H1 (cell line): Measurements from ENCODE around the gene MAPT. TPM values are rescaled to one million over a fixed set of nuclear protein-coding genes. Genes with fewer than 3 reads are reported as not detected.

Experiments
- CTCF ChIA-PET: fragments of 300-600 bp; sonication (Branson Sonifier 250); formaldehyde crosslinking; loops from one replicate; lab custom pipeline; 2021; ENCODE audit not compliant: partially characterized antibody; lab: Charles Lee
- POLR2A ChIA-PET: fragments of 300-600 bp; sonication (Branson Sonifier 250); formaldehyde crosslinking; loops from one replicate; lab custom pipeline; 2021; ENCODE audit warnings: inconsistent platforms; ENCODE audit not compliant: partially characterized antibody; lab: Charles Lee
- DNase-seq, 2 experiments: peaks; one replicate each; pipeline versions ENCODE4 v3.0.0 to v3.0.0-alpha.2; 2010 to 2022; ENCODE audit warnings: low spot score in 2 of 2, low read depth in 1 of 2, mixed read lengths in 1 of 2
- FAIRE-seq: peaks from 2 replicates; lab custom pipeline; 2011; peaks lifted over from hg19 to GRCh38; lab: Jason Lieb, UNC
- H2AFZ ChIP-seq: 2 replicates; pipeline ENCODE4 v1.8.1; 2012; ENCODE audit warnings: low read length, inconsistent platforms
- H2AK5ac ChIP-seq: 2 replicates; pipeline ENCODE4 v1.6.1; 2013; ENCODE audit warnings: low read depth, low read length
- H2BK120ac ChIP-seq: replicated peaks from 2 replicates; pipeline ENCODE3; 2013; ENCODE audit warnings: low read depth, low read length, inconsistent platforms
- H2BK12ac ChIP-seq: 2 replicates; pipeline ENCODE4 v1.6.1; 2013; ENCODE audit warnings: low read depth, low read length
- H2BK15ac ChIP-seq: 2 replicates; pipeline ENCODE4 v1.6.1; 2013; ENCODE audit warnings: low read length
- H2BK20ac ChIP-seq: 2 replicates; pipeline ENCODE4 v1.6.1; 2013; ENCODE audit warnings: low read length
- H2BK5ac ChIP-seq: 2 replicates; pipeline ENCODE4 v1.6.1; 2013; ENCODE audit warnings: low read depth, low read length
- H3K14ac ChIP-seq: 2 replicates; pipeline ENCODE4 v1.6.1; 2013; ENCODE audit warnings: inconsistent platforms; ENCODE audit not compliant: insufficient read length
- H3K18ac ChIP-seq: 2 replicates; pipeline ENCODE4 v1.6.1; 2013; ENCODE audit warnings: low read length; ENCODE audit errors: extremely low read depth
- H3K23ac ChIP-seq: 2 replicates; pipeline ENCODE4 v1.6.1; 2013; ENCODE audit warnings: inconsistent platforms; ENCODE audit not compliant: insufficient read length
- H3K23me2 ChIP-seq: 2 replicates; pipeline ENCODE4 v1.6.1; 2013; ENCODE audit warnings: low read depth, low read length
- H3K27ac ChIP-seq: 2 replicates; pipeline ENCODE4 v1.6.1; 2011; ENCODE audit warnings: low read depth, low read length, inconsistent platforms
- H3K27me3 ChIP-seq, 4 experiments: replicated peaks in 1 of 4; 1 replicate in 1 of 4; 2 replicates in 3 of 4; pipeline versions ENCODE4 v1.6.1 to v1.8.1; 2011 to 2013; ENCODE audit warnings: low read length in 3 of 4, mild to moderate bottlenecking in 3 of 4, inconsistent platforms in 2 of 4, mixed read lengths in 2 of 4, moderate library complexity in 1 of 4; ENCODE audit not compliant: control insufficient read depth in 3 of 4, insufficient read depth in 3 of 4; ENCODE audit errors: extremely low read depth in 1 of 4
- H3K36me3 ChIP-seq, 4 experiments: 2 replicates each; pipeline versions ENCODE4 v1.6.1 to v1.8.1; 2011 to 2013; ENCODE audit warnings: mild to moderate bottlenecking in 4 of 4, low read length in 3 of 4, moderate library complexity in 2 of 4, control low read depth in 1 of 4, inconsistent platforms in 1 of 4; ENCODE audit not compliant: insufficient read depth in 4 of 4, control insufficient read depth in 2 of 4
- H3K4ac ChIP-seq: replicated peaks from 2 replicates; pipeline ENCODE3; 2013; ENCODE audit warnings: low read length, low read depth, mixed read lengths, inconsistent platforms; ENCODE audit not compliant: insufficient read length
- H3K4me1 ChIP-seq, 4 experiments: replicated peaks in 1 of 4; 1 replicate in 1 of 4; 2 replicates in 3 of 4; pipeline versions ENCODE4 v1.6.1 to v1.8.1; 2011 to 2013; ENCODE audit warnings: low read length in 3 of 4, inconsistent platforms in 2 of 4, mixed read lengths in 1 of 4; ENCODE audit not compliant: insufficient read depth in 4 of 4, control insufficient read depth in 3 of 4
- H3K4me2 ChIP-seq, 2 experiments: 2 replicates each; pipeline versions ENCODE4 v1.6.1 to v1.8.1; 2011 to 2013; ENCODE audit warnings: low read depth in 2 of 2, low read length in 2 of 2, control low read depth in 1 of 2, inconsistent platforms in 1 of 2, mild to moderate bottlenecking in 1 of 2; ENCODE audit not compliant: insufficient read depth in 1 of 2
- H3K4me3 ChIP-seq, 4 experiments: fragments of 200-600, 300-600 bp in 1 of 4; sonication (generic), shearing (Covaris generic), sonication (Bioruptor Twin) in 1 of 4; 2 replicates each; pipeline versions ENCODE4 v1.5.1 to v1.8.1; 2011 to 2016; ENCODE audit warnings: low read length in 4 of 4, low read depth in 3 of 4, control low read depth in 2 of 4, inconsistent platforms in 2 of 4, mild to moderate bottlenecking in 2 of 4, mixed read lengths in 1 of 4, moderate library complexity in 1 of 4; ENCODE audit not compliant: insufficient read depth in 2 of 4; ENCODE audit errors: extremely low read depth in 1 of 4
- H3K56ac ChIP-seq: replicated peaks from 2 replicates; pipeline ENCODE3; 2013; ENCODE audit warnings: low read depth, mild to moderate bottlenecking, mixed read lengths, low read length, inconsistent platforms; ENCODE audit not compliant: insufficient read length
- H3K79me1 ChIP-seq: 2 replicates; pipeline ENCODE4 v1.6.1; 2013; ENCODE audit warnings: low read depth, low read length, control low read depth
- H3K79me2 ChIP-seq, 2 experiments: 2 replicates each; pipeline versions ENCODE4 v1.6.1 to v1.8.1; 2012 to 2013; ENCODE audit warnings: low read length in 2 of 2, mild to moderate bottlenecking in 2 of 2, inconsistent platforms in 1 of 2; ENCODE audit not compliant: insufficient read depth in 2 of 2, control insufficient read depth in 1 of 2
- H3K9ac ChIP-seq, 4 experiments: replicated peaks in 1 of 4; 1 replicate in 1 of 4; 2 replicates in 3 of 4; pipeline versions ENCODE4 v1.6.1 to v1.8.1; 2011 to 2013; ENCODE audit warnings: low read depth in 3 of 4, low read length in 3 of 4, control low read depth in 2 of 4, mild to moderate bottlenecking in 2 of 4, moderate library complexity in 2 of 4, inconsistent platforms in 1 of 4; ENCODE audit errors: extremely low read depth in 1 of 4
- H3K9me3 ChIP-seq, 2 experiments: 2 replicates each; pipeline versions ENCODE4 v1.6.1 to v1.8.1; 2012 to 2013; ENCODE audit warnings: mild to moderate bottlenecking in 2 of 2, moderate library complexity in 2 of 2, control low read depth in 1 of 2, inconsistent platforms in 1 of 2, low read depth in 1 of 2, low read length in 1 of 2, mixed read lengths in 1 of 2; ENCODE audit not compliant: insufficient read depth in 2 of 2
- H4K20me1 ChIP-seq, 2 experiments: replicated peaks in 1 of 2; 2 replicates each; pipeline versions ENCODE3 to v1.8.1; 2011 to 2013; ENCODE audit warnings: inconsistent platforms in 2 of 2, low read length in 2 of 2, mild to moderate bottlenecking in 1 of 2; ENCODE audit not compliant: insufficient read depth in 2 of 2, control insufficient read depth in 1 of 2
- H4K5ac ChIP-seq: 2 replicates; pipeline ENCODE4 v1.6.1; 2013; ENCODE audit warnings: low read length, low read depth, mixed read lengths, inconsistent platforms; ENCODE audit not compliant: insufficient read length
- H4K8ac ChIP-seq: 2 replicates; pipeline ENCODE4 v1.8.0; 2013; ENCODE audit warnings: mild to moderate bottlenecking, moderate library complexity, low read length, inconsistent platforms; ENCODE audit not compliant: insufficient read depth; ENCODE audit errors: extremely low read depth
- H4K91ac ChIP-seq: replicated peaks from 2 replicates; pipeline ENCODE3; 2013; ENCODE audit warnings: low read length, mixed read lengths, inconsistent platforms; ENCODE audit not compliant: insufficient read length
- ATF2 ChIP-seq: IDR thresholded peaks from 2 replicates; pipeline ENCODE4 v1.6.1; 2012; ENCODE audit warnings: low read length, inconsistent platforms
- CTBP2 ChIP-seq: IDR thresholded peaks from 2 replicates; pipeline ENCODE4 v1.7.0; 2011; ENCODE audit warnings: borderline replicate concordance, mild to moderate bottlenecking, moderate library complexity, mixed read lengths, low read length; ENCODE audit not compliant: insufficient read depth, insufficient read length
- E2F6 ChIP-seq: IDR thresholded peaks from 2 replicates; pipeline ENCODE4 v1.6.1; 2012; ENCODE audit warnings: inconsistent platforms
- FOSL1 ChIP-seq: IDR thresholded peaks from 2 replicates; pipeline ENCODE4 v1.6.1; 2011; ENCODE audit warnings: mild to moderate bottlenecking, low read depth, low read length, moderate library complexity; ENCODE audit not compliant: insufficient read depth
- GABPA ChIP-seq: IDR thresholded peaks from 2 replicates; pipeline ENCODE4 v1.6.1; 2011; ENCODE audit warnings: mild to moderate bottlenecking, low read length, moderate library complexity, borderline replicate concordance; ENCODE audit not compliant: insufficient read depth
- HDAC2 ChIP-seq, 2 experiments: fragments of 300-600 bp in 1 of 2; sonication (generic) in 1 of 2; IDR thresholded peaks; 2 replicates each; pipeline ENCODE4 v1.6.1; 2011 to 2012; ENCODE audit warnings: low read depth in 2 of 2, low read length in 2 of 2, mild to moderate bottlenecking in 2 of 2, moderate library complexity in 2 of 2, borderline replicate concordance in 1 of 2, inconsistent platforms in 1 of 2
- RFX5 ChIP-seq: IDR thresholded peaks from 2 replicates; pipeline ENCODE4 v1.6.1; 2011; ENCODE audit warnings: low read depth, low read length, improper control_type of control experiment, borderline replicate concordance
- SIN3A ChIP-seq, 2 experiments: IDR thresholded peaks in 1 of 2; conservative IDR thresholded peaks in 1 of 2; 2 replicates each; pipeline ENCODE4 v1.6.1; 2011 to 2012; ENCODE audit warnings: low read length in 2 of 2, improper control_type of control experiment in 1 of 2, low read depth in 1 of 2, mild to moderate bottlenecking in 1 of 2
- YY1 ChIP-seq: IDR thresholded peaks from 2 replicates; pipeline ENCODE4 v1.6.1; 2011; ENCODE audit warnings: low read depth, mild to moderate bottlenecking, low read length
- ZNF274 ChIP-seq: IDR thresholded peaks from 2 replicates; pipeline ENCODE4 v1.7.0; 2012; ENCODE audit warnings: low read length, borderline replicate concordance; ENCODE audit errors: extremely low read depth
- WGBS, 2 experiments: shearing (Covaris generic) in 1 of 2; methylation state at CpG; one replicate each; pipeline versions ENCODE4 v1.1.6 to v1.1.7; 2013 to 2015; ENCODE audit warnings: low lambda C conversion rate in 2 of 2, mixed read lengths in 2 of 2, inconsistent platforms in 1 of 2, low coverage in 1 of 2, missing lambda C conversion rate in 1 of 2; ENCODE audit not compliant: insufficient replicate concordance in 2 of 2, insufficient coverage in 1 of 2, insufficient read length in 1 of 2; ENCODE audit errors: extremely low coverage in 1 of 2, missing lambda C conversion rate in 1 of 2; 5-methylcytosine and 5-hydroxymethylcytosine counted together
- polyA plus RNA-seq, 7 experiments: library from polyadenylated mRNA; depleted of rRNA in 3 of 7; stranded (reverse) in 5 of 7; unstranded in 2 of 7; fragments of >200 nt in 5 of 7; fragments of 200-250 nt in 2 of 7; gene quantifications; 1 replicate in 5 of 7; 2 replicates in 1 of 7; 4 replicates in 1 of 7; pipeline versions ENCODE4 v1.2.1 to v1.2.3, GENCODE V29; 2011 to 2013; ENCODE audit warnings: missing spikeins in 2 of 7, mixed read lengths in 2 of 7
- total RNA-seq: library from RNA; stranded (reverse); fragmentation: NEBNext Ultra II Directional; extraction: Animal tissue kit (Norgen Biotek cat#: 25700); gene quantifications from 2 replicates; pipeline ENCODE4 v1.2.1, GENCODE V29; 2021

Gene MAPT
- total and polyA plus RNA-seq, 2 of the 8 experiments (the other 6 are each of a cell fraction or from before 2014, with no cell fraction given) = 0.54 to 1.7 TPM

- FAIRE-seq (no peak), DNase-seq (no peak)
- H2BK20ac ChIP-seq = no peak overlapping the region
- H2BK15ac ChIP-seq = no peak overlapping the region
- no peak overlapping the region for H4K91ac ChIP-seq
- 81% methylated on average over 11 of the region's 11 CpGs; no CpG with 5 or more reads in 1 of the 2 experiments for WGBS, 2 experiments
- H3K56ac ChIP-seq = no peak overlapping the region
- H4K8ac ChIP-seq = no peak overlapping the region
- ChIA-PET POLR2A (interaction anchor here (0.6 kb wide), 1 partner anchor 62 kb away, joined by 3 read pairs; no protein-coding TSS in a partner anchor), CTCF (interaction anchor here (0.7 to 2.7 kb wide), 5 partner anchors 11 to 1646 kb away, joined by 3 to 17 read pairs (median 3); partner anchors contain the start of gene RUNDC3A)
- no peak overlapping the region for H3K4me3 ChIP-seq
- H3K18ac ChIP-seq = no peak overlapping the region
- H3K23me2 ChIP-seq = no peaks in the 10 kb centered on the region
- H3K4me2 ChIP-seq = no peak overlapping the region
- H3K27me3 ChIP-seq = peaks cover 0 to 4% (median 3%) of the 10 kb centered on the region in 4 experiments; a peak in 6 of 7 replicates
- H2BK12ac ChIP-seq = no peak overlapping the region
- H2BK120ac ChIP-seq = no peak overlapping the region
- no peak overlapping the region for H2BK5ac ChIP-seq
- H3K36me3 ChIP-seq = no peaks in the 10 kb centered on the region
- H2AFZ ChIP-seq = no peak overlapping the region
- no peak overlapping the region for H3K4ac ChIP-seq
- no peak overlapping the region for H2AK5ac ChIP-seq
- no peak overlapping the region for H4K5ac ChIP-seq
- H3K79me2 ChIP-seq = no peaks in the 10 kb centered on the region
- no peaks in the 10 kb centered on the region for H4K20me1 ChIP-seq
- H3K14ac ChIP-seq = no peak overlapping the region
- no peaks in the 10 kb centered on the region for H3K79me1 ChIP-seq
- H3K9ac ChIP-seq = no peak overlapping the region
- H3K9me3 ChIP-seq = no peaks in the 10 kb centered on the region
- H3K4me1 ChIP-seq = peaks cover 0 to 6% (median under 1%) of the 10 kb centered on the region in 4 experiments; a peak in 2 of 7 replicates
- H3K23ac ChIP-seq = no peak overlapping the region
- no peak overlapping the region for H3K27ac ChIP-seq
- TF ChIP-seq HDAC2 (IDR thresholded peaks at IDR 0.05; ENCODE audit: borderline replicate concordance in 1 of 2, low read depth in 2 of 2, low read length in 2 of 2) = no peak
- TF ChIP-seq FOSL1 = no peak
- no peak for TF ChIP-seq ATF2
- TF ChIP-seq YY1 = no peak
- no peak for TF ChIP-seq GABPA
- TF ChIP-seq CTBP2 = no peak
- TF ChIP-seq SIN3A (conservative IDR thresholded peaks at IDR 0.05 in 1 of 2, IDR thresholded peaks at IDR 0.05 in 1 of 2; ENCODE audit: low read depth in 1 of 2, low read length in 2 of 2) = no peak
- no peak for TF ChIP-seq ZNF274
- TF ChIP-seq RFX5 = no peak
- no peak for TF ChIP-seq E2F6
Observed at GRCh38 chr17:45954914-45955313, 60.6 kb downstream of the MAPT start.
